GM18520 (cell line): ENCODE results near the gene GATM.
"Not testable (repeated sequence)": the region's sequence is repeated elsewhere in the genome, so short reads cannot be mapped to it uniquely, and the experiment has no call there.

ENCODE experiments used
- ATAC-seq: cut with Tn5 transposase; IDR thresholded peaks from one replicate; pipeline ENCODE4 v1.9.1; 2021; ENCODE audit not compliant: unreplicated experiment

The GATM gene

DNA sequence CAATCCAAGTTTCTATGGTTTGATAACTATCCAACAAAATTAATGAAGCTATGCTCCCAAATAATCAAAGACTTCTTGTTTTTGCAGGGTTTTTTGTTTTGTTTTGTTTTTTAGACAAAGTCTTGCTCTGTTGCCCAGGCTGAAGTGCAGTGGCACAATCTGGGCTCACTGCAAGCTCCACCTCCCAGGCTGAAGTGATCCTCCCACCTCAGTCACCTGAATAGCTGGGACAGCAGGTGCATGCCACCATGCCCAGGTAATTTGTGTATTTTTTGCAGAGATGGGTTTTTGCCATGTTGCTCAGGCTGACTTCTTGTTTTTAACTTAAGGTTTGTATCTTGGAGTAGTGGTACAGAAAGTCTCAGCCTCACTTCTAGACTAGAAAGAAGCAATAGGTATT, 11.0 kb upstream of the GATM start:
- ATAC-seq, result no peak

DNA sequence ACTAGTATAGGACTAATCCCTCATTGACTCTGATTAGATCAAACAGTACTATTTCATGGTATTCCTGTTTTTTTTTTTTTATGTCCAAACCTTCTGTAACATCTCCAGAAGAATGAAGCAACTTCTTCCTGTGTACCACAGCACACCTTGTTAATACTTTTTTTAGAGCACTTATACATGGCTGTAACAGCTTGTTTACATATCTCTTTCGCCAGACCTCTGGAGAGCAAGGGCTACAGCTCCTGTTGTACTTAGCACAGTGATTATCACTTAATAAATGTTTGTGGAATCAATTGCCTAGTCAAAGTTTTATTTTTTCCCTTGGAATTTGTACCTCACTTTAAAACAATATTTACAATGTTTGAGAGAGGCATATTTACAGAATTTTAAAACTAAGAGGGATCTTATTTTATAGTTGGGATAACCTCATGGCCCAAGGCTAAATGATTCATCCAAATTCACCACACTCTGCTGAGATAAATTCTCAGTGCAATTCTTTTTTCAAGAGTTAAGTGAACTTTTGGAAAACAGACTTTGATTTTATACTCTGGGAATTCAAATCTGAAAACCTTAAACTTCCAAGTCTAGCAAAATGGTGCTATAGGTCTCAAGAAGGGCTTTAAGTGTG, 9.2 kb upstream of the GATM start:
- ATAC-seq, result no peak

DNA sequence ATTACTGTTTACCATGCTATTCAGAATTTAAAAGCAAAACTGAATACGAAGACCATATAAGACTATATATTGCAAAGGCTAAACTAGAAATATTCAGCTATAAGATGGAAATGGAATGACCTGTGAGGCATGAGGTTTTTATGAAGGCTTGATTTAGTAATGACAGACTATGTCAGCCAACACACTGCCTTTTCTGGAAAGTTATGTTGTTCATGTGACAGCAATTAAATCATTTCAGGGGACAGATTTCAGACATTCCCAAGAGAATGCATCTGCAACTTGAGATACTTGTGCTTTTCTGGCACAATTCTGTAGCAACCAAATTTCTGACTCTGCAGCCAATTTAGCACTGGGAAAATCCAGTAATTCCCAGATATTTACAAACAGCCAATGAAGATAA, 8.6 kb upstream of the GATM start:
- no peak for ATAC-seq

DNA sequence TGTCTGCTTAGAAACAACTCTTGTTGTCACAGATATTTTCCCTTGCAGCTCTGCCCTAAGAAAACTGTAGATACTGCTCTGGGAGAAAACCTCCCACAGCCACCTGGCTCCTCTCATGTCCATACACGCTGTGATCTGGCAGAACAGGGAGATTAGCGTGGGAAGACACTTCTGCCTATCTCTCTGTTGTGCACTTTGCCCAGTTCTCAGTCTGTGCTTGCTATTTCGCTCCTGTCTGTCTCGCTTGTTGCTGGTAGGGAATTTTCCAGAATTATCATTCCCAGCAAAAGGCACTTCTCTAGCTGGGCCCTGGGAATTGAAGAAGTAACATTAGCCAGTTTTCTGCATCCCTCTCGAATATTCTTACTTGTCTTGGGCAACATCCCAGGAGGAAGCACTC, 8.1 kb upstream of the GATM start:
- no peak for ATAC-seq

DNA sequence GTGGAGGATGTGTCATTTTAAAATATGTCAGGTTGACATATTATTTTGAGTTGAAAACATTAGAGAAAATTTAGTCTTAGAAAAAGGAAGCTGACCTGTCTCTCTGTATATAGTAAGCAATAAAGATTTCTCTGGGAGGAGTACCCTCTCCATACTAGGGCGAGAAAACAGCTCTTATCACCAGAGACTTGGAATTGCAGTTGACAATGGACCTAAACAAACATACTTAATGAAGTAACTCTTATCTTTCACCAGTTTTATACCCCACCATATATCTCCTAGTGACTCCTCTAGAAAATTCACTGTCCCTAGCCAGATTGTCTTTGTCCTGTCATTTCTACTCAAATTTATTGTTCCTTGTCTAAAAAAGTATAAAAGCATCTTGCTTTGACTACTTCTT, 7.2 kb upstream of the GATM start:
- ATAC-seq, result no peak

DNA sequence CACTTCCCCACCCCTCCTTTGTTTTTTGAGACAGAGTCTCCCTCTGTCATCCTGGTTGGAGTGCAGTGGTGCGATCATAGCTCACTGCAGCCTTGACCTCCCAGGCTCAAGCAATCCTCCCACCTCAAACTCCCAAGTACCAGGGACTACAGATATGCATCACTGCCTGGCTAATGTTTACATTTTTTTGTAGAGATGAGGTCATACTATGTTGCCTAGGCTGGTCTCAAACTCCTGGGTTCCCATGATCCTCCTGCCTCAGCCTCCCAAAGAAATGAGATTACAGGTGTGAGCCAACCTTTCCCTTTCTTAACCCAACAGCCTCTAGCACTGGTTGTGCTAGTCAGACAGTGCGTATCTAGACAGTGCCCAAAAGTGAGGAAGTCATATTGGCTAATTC, 6.4 kb upstream of the GATM start:
- ATAC-seq, result no peak

DNA sequence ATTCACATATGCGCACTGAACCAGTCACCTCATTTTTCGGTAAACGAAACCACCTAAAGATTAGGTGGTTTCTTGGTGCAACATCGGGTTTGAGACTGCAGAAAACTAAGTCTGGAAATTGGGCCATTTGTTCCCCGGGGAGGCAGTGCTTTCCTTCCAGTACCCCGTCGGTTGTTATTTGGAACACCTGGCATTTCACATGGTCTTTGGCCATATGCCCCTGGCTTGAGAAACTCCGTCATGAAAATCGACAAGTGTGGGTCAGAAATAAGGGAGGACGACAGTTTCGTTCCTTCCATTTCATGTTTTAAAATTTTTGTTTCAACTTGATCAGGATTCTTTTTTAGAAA, 544 bp upstream of the GATM start:
- no peak for ATAC-seq

DNA sequence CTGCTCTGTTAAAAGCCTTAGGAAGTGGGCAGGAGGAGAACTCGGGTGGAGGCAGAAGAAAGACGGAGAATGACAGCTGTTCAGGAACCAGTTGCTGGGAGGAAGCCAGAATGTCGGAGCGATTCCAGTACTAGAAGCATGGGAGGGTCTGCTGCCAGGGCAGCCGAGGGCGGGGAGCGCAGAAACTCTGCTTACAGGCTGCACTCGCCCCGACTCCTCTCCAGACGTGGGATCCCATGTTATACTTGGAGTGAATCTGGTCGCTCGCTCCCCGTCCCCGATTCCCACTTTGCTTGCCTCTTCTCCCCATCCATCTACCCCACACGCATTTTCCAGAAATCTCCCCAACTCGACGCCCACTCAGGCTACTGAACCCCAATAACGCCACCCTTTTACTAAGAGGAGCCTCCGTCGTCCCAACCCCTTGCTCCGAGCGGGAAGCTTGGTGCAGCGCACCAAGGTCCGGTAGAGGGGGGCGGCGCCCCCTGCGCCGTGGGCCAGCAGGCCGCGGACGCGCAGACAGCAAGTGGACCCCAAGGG, 665 bp downstream of the GATM start:
- ATAC-seq, result peak; percentile 7

DNA sequence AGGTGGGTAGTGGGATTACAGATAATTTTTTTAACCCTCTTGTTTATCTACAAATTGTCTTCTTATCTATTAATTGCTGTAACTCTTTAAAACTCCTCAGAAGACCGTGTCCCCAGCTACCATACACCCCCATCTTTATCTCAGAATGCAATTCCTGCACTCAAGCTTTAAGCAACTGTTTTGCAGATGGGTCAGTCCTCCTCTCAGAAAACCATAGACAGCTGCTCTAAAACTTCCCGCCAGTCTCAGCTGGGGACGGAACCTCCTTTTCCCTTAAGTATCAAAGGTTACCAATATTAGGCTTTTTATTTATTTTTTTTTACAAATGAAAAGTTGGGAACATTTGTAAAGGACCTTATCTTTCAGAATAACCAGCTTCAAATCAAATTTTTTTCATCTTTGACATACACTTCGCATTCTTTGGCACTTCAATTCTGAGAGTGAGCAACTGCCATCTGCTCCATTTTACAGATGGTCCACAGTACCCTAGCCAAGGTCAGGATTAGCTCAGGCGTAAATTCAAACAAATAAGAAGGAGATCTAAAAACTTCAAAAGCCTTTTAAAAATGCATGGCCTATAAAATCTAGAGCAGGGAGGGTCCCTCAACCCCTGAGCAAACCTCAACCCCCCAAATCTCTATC, 1.3 kb downstream of the GATM start:
- ATAC-seq, result no peak

DNA sequence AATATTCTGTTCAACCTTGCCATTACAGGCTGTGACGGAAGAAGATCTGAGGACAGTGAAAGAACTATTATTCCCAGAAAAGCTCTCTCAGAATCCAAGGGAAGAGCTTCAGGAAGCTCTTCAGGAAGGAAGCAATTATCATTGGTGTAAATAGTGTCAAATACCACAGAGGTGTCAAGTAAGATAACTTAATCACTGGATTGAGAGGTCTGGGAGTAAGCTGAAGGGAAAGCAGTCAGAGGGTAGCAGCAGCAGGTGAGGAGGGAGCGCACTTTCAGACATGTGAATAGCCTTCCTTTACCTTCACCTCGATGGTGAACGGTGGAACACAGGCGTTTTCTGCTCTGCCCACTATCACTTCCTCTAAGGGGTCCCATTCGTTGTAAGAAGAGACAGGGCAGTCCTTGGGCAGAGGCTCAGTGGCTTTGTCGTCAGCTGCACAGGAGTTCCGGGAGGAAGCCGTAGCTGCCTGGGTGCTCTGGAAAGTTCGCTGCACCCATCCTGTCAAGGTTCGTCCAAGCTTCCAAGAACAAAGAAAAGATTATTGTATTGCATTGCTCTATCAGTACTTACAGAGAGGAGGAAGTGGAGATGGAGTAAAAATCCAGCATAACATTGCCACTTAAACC, 1.9 kb downstream of the GATM start:
- ATAC-seq, result no peak

DNA sequence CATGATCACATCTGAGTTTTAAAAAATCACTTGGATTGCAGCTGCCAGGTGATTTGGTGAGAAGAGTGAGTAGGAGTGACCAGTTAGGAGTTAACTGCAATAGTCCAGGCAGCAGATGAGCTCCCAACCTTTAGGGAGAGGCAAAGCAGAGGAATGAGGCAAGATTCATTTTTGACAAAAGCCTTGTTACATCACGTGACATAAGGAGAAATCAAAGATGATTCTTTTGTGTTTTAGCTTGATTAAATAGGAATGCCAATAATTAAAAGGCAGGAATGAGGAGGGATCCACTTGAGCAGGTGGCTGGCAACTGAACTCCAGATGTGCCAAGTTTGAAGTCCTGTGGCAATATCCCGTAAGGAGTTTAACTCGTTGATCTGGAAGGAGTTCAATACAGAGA, 2.5 kb downstream of the GATM start:
- no peak for ATAC-seq

DNA sequence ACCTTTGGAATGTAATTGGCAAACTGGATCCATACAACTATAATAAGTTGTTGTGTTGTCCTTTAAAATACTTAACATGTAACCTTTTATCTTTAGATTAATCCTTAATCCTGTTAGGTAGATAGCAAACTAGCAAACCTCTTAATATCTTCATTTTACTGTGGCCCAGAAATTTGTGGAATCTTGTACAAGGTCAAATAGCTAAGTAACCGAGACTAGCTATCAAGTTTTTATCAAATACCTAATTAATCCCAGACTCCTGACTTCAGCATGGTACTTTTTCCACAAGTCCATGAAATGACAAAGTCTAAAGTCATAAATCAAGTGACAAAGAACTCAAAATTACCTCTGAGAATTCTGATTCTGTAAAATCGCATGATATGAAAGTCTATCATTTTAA, 4.4 kb downstream of the GATM start:
- no peak for ATAC-seq

DNA sequence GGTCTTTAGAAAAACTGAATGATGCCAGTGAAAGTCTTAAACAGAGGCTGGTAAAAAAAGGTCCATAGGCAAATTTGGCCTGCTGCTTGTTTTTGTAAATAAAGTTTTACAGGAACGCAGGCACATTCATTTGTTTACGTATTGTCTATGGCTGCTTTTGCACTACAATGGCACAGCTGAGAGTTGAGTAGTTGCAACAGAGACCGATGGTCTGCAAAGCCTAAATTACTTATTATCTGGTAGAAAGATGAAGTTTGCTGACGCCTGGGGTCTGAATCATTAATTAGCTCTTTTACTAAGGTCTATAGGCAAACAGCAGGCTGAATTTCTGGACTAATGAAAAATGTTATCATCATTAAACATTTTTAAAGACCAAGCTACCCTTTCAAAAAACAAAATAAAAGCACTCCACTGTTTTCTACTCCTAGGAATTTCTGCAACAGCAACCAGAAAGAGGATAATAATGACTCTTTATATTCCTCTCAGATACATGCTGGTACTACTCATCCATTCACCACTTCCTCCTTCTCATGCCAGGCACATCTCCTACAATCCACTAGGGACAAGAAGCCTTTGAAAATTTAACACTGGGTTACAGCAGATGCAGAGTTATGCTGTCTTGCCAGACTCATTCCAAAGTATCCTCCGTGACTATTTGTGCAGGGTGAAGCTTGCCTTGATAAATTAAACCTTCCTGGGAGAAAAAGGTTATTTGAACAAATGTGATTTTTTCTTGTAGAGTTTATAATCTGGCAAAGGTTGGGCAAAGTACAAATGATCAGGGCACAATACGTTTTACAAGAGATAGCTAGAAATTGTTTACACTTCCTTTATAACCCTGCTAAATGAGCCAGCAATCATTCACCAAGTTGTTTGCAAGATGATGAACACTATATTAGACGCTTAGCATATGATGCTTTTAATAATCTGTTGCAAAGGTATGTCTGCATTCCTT, 6.0 kb downstream of the GATM start:
- no peak for ATAC-seq

DNA sequence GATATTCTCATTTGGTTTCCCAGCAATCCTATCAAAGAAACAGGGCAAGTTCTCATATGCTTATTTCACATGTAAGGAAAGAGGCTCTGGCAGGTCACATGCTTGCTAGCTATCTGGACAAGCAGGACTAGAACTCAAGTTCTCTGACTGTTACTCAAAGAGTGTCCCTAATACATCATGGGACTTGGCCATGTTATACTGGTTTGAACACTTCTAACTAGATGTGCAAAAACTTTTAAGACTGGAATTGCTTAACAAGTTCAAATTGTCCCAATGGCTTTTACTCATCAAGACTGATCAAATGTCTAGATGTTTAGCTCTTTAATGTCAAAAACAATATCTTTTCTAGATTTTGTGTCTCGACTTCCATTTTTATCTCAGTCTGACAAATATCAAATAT, 6.8 kb downstream of the GATM start:
- no peak for ATAC-seq

DNA sequence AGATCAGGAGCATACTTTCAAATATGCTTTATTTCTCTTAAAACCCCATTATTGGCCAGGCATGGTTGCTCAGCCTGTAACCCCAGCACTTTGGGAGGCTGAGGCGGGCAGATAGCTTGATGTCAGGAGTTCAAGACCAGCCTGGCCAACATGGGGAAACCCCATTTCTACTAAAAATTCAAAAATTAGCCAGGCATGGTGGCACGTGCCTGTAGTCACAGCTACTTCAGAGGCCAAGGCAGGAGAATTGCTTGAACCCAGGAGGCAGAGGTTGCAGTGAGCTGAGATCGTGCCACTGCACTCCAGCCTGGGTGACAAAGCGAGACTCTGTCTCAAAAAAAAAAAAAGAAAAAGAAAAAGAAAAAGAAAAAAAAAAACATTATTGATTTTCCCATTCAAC, 8.3 kb downstream of the GATM start:
- ATAC-seq, result not testable (repeated sequence)

DNA sequence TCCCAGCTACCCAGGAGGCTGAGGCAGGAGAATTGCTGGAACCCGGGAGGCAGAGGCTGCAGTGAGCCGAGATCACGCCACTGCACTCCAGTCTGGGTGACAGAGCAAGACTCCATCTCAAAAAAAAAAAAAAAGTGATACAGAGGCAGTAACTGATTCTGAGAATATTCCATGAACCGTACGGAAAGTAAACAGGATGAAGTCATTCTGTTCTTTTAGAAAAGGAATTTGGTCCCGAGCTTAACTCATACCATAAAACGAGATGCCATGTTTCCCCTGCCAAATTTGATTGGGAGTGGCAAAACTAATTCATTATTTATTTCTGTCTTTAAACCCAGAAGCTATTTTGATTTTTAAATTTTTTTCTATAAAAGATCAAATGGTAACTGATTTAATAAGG, 11.1 kb downstream of the GATM start:
- not testable (repeated sequence) for ATAC-seq

DNA sequence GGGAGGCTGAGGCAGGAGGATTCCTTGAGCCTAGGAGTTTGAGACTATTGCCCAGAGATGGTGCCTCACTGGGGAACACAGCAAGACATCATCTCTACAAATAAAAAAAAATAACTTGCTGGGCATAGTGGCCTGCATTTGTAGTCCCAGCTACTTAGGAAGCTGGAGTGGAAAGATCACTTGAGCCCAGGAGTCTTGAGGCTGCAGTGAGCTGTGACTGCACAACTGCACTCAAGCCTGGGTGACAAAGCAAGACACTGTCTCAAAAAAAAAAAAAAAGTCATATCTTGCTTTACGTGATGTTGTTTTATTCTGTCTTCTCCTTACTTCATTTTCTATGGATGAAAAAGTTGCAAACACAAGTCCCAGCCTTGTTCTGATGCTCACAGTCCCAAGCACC, 14.1 kb downstream of the GATM start:
- no peak for ATAC-seq

DNA sequence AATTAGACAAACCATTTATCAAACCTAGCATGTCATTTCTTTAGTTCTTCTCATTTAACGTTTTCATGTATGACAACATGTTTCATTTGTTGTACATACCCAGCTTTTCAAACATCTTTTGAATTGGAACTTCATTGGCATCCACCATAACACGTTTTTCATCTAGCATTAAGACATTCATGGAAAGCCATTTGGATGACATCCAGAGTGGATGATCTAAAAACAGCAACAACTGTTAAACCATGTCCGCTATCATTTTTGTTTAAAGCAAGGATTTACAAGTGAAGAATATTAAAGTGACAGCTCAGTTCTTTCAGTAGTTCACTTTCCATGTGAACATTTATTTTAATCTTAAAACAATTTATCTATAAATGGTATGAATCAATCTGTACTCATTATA, 14.5 kb downstream of the GATM start:
- ATAC-seq, result no peak

DNA sequence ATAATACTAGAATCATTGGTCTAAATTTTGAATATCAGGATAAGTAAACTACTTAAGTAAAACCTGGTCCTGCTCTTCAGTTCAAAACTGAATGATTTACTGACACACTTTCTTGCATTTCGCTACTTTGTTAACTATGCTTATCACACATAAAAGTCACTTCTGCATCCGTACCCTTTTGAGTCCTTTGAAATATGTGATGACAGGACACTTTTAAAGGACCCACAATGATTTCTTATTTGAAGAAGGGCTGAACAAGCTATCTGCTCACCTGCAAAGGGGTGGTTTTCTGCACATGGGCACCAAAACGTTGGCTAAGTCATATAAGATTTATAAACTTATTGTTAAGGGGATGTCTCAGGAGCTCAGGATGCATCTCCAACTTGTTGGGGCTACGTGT, 15.0 kb downstream of the GATM start:
- no peak for ATAC-seq

DNA sequence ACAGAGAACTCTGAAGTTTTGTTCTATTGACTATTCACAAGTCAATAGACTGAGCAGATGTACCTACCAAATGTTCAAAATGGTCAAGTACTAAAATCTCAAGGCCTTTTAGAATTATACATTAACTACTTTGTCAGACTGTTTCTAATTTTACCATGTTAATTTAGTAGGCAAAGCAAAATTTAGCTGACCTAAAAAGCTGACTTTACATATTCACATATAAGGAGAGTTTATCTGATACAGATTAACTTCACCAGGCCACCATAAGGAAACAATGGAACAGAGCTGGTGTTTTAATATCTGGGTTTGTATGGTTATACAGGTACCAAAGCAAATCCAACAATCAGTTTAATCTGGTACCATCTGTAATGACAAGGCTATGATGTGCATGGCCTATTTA, 15.9 kb downstream of the GATM start:
- ATAC-seq, result no peak

DNA sequence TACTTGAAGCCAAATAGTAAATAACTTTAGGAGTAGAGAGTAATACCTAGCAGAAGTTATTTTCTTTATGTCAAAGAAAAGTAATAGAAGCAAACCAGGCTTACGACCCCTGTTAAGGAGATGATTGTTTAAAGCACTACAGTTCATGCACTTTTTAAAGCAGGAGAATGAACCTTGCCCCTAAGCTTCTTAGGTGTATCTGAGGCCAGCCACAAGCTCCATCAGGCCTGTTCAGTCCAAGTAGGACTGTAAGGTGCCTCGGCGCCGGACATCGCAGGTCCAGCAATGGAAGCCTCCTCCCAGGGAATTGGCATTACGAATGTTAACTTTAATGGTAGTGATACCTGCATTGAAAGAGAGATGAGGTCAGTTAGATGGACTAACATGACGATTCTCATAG, 16.5 kb downstream of the GATM start:
- ATAC-seq, result no peak

DNA sequence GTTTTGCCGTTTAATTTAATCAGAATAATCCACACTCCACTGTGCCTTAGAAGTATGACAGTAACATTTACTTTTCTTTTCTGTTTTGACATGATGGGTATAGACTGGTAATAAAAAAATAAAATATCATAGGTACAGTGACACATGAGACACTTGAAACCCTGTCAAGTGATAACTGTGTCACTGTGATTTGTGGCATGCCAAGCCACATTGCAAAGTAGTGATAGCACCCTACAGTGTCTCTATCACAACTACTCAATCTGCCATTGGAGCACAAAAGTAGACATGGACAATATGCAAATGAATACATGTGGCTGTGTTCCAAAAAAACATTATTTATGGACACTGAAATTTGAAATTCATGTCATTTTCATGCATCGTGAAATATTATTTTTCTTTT, 22.5 kb downstream of the GATM start:
- no peak for ATAC-seq
